ENCODE measurements around the gene ZNF775. TPM values are rescaled to one million over a fixed set of nuclear protein-coding genes. Genes with fewer than 3 reads are reported as not detected.

ZNF775 gene
- total and polyA plus RNA-seq, 2 of the 13 experiments (the other 11 are each of a cell fraction or from before 2014, with no cell fraction given) = 3.1 to 3.2 TPM

DNA sequence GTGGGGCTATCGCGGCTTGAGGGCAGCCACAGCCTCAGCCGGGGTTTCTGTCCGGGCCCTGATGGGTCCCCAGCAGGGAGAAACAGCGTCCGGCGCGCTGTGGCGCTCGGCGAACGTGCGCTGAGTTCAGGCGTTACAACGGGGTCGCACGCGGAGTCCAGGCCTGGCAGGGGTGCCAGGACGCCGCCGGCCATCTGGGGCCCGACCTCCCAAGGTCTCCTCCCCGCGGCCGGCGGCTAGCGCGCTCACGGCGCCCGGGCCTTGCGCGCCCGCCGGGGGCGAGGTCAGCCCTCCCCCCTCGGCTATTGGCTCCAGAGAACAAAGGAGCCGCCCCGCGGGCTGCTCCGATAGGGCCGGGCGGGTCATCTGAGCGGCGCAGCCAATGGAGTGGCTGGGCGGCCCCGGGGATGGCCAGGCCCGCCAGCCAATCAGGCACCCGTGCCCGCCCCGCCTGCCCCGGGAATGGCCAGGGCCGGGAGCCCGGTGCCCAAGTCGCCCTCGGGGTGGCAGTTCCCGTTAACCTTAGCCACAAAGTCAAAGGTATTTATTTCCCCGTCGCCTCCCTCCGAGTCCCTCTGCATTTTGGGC lies at the start of gene ZNF775 (continued):
- no peak for TF ChIP-seq ZNF577 (CRISPR knock-in tag; IDR thresholded peaks at IDR 0.05; ENCODE audit: borderline replicate concordance, low read depth)
- TF ChIP-seq, protein P1, sequence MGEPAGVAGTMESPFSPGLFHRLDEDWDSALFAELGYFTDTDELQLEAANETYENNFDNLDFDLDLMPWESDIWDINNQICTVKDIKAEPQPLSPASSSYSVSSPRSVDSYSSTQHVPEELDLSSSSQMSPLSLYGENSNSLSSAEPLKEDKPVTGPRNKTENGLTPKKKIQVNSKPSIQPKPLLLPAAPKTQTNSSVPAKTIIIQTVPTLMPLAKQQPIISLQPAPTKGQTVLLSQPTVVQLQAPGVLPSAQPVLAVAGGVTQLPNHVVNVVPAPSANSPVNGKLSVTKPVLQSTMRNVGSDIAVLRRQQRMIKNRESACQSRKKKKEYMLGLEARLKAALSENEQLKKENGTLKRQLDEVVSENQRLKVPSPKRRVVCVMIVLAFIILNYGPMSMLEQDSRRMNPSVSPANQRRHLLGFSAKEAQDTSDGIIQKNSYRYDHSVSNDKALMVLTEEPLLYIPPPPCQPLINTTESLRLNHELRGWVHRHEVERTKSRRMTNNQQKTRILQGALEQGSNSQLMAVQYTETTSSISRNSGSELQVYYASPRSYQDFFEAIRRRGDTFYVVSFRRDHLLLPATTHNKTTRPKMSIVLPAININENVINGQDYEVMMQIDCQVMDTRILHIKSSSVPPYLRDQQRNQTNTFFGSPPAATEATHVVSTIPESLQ (CRISPR knock-in tag; conservative IDR thresholded peaks at IDR 0.05) = no peak
- peak; percentile 52; the same call in 1 of the 2 replicates for TF ChIP-seq DMAP1 (CRISPR knock-in tag; IDR thresholded peaks at IDR 0.05)
- TF ChIP-seq FOXA1 (IDR thresholded peaks at IDR 0.05) = no peak
- 0 out of 2 replicates have a peak, but pooled peaks have one; percentile 37 for TF ChIP-seq FOXA1 (CRISPR knock-in tag; IDR thresholded peaks at IDR 0.05)
- no peak for TF ChIP-seq ZBTB21 (CRISPR knock-in tag; IDR thresholded peaks at IDR 0.05)
- TF ChIP-seq HNRNPLL (IDR thresholded peaks at IDR 0.05; ENCODE audit: low read depth, low read length, poor library complexity, severe bottlenecking) = peak; percentile 91
- TF ChIP-seq PHF5A (CRISPR knock-in tag; IDR thresholded peaks at IDR 0.05; ENCODE audit: low read depth, unreplicated experiment) = peak; percentile 39
- TF ChIP-seq, protein P2, sequence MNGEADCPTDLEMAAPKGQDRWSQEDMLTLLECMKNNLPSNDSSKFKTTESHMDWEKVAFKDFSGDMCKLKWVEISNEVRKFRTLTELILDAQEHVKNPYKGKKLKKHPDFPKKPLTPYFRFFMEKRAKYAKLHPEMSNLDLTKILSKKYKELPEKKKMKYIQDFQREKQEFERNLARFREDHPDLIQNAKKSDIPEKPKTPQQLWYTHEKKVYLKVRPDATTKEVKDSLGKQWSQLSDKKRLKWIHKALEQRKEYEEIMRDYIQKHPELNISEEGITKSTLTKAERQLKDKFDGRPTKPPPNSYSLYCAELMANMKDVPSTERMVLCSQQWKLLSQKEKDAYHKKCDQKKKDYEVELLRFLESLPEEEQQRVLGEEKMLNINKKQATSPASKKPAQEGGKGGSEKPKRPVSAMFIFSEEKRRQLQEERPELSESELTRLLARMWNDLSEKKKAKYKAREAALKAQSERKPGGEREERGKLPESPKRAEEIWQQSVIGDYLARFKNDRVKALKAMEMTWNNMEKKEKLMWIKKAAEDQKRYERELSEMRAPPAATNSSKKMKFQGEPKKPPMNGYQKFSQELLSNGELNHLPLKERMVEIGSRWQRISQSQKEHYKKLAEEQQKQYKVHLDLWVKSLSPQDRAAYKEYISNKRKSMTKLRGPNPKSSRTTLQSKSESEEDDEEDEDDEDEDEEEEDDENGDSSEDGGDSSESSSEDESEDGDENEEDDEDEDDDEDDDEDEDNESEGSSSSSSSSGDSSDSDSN (CRISPR knock-in tag; IDR thresholded peaks at IDR 0.05) = no peak; the same call in 1 of the 2 replicates
- no peak for TF ChIP-seq ZFP36L2 (CRISPR knock-in tag; IDR thresholded peaks at IDR 0.05)
- TF ChIP-seq ZNF709 (CRISPR knock-in tag; IDR thresholded peaks at IDR 0.05) = peak; percentile 77
- TF ChIP-seq ZNF138 (CRISPR knock-in tag; IDR thresholded peaks at IDR 0.05; ENCODE audit: low read depth) = no peak
- TF ChIP-seq, protein P3, sequence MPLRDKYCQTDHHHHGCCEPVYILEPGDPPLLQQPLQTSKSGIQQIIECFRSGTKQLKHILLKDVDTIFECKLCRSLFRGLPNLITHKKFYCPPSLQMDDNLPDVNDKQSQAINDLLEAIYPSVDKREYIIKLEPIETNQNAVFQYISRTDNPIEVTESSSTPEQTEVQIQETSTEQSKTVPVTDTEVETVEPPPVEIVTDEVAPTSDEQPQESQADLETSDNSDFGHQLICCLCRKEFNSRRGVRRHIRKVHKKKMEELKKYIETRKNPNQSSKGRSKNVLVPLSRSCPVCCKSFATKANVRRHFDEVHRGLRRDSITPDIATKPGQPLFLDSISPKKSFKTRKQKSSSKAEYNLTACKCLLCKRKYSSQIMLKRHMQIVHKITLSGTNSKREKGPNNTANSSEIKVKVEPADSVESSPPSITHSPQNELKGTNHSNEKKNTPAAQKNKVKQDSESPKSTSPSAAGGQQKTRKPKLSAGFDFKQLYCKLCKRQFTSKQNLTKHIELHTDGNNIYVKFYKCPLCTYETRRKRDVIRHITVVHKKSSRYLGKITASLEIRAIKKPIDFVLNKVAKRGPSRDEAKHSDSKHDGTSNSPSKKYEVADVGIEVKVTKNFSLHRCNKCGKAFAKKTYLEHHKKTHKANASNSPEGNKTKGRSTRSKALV (CRISPR knock-in tag; IDR thresholded peaks at IDR 0.05) = peak; percentile 50; the same call in 1 of the 2 replicates
- TF ChIP-seq, protein P4, sequence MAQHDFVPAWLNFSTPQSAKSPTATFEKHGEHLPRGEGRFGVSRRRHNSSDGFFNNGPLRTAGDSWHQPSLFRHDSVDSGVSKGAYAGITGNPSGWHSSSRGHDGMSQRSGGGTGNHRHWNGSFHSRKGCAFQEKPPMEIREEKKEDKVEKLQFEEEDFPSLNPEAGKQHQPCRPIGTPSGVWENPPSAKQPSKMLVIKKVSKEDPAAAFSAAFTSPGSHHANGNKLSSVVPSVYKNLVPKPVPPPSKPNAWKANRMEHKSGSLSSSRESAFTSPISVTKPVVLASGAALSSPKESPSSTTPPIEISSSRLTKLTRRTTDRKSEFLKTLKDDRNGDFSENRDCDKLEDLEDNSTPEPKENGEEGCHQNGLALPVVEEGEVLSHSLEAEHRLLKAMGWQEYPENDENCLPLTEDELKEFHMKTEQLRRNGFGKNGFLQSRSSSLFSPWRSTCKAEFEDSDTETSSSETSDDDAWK (CRISPR knock-in tag; IDR thresholded peaks at IDR 0.05) = no peak
- no peak for TF ChIP-seq ZNF501 (CRISPR knock-in tag; IDR thresholded peaks at IDR 0.05)
- peak; percentile 94 for TF ChIP-seq AGO1 (IDR thresholded peaks at IDR 0.05; ENCODE audit: low read depth, low read length, poor library complexity, severe bottlenecking)
- TF ChIP-seq, protein P5, sequence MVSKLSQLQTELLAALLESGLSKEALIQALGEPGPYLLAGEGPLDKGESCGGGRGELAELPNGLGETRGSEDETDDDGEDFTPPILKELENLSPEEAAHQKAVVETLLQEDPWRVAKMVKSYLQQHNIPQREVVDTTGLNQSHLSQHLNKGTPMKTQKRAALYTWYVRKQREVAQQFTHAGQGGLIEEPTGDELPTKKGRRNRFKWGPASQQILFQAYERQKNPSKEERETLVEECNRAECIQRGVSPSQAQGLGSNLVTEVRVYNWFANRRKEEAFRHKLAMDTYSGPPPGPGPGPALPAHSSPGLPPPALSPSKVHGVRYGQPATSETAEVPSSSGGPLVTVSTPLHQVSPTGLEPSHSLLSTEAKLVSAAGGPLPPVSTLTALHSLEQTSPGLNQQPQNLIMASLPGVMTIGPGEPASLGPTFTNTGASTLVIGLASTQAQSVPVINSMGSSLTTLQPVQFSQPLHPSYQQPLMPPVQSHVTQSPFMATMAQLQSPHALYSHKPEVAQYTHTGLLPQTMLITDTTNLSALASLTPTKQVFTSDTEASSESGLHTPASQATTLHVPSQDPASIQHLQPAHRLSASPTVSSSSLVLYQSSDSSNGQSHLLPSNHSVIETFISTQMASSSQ (IDR thresholded peaks at IDR 0.05; ENCODE audit: low read depth) = no peak
- TF ChIP-seq, protein P5 (CRISPR knock-in tag; IDR thresholded peaks at IDR 0.05; ENCODE audit: borderline replicate concordance) = peak; percentile 41; the same call in 1 of the 2 replicates
